AG04449 (cell line): ENCODE data around the gene CLMP.

Experiments used
- CTCF ChIA-PET: fragments of 350-600 bp; formaldehyde crosslinking; extraction: SDS; loops from one replicate; lab custom pipeline; 2021; ENCODE audit warnings: antibody characterized with exemption; lab: Yijun Ruan, JAX
- POLR2A ChIA-PET: fragments of 400-600, 350-600 bp; formaldehyde crosslinking; extraction: SDS; loops from one replicate; lab custom pipeline; 2020; ENCODE audit warnings: antibody characterized with exemption, inconsistent platforms; lab: Yijun Ruan, JAX
- DNase-seq: peaks from one replicate; pipeline ENCODE4 v3.0.0-alpha.2; 2010; ENCODE audit warnings: low read depth, low spot score
- H3K4me3 ChIP-seq: 2 replicates; pipeline ENCODE4 v1.5.1; 2011; ENCODE audit warnings: low read depth, mild to moderate bottlenecking, control low read depth, low read length
- TF ChIP-seq, protein P1 (sequence below): IDR thresholded peaks from one replicate; pipeline ENCODE4 v1.5.1; 2011; ENCODE audit warnings: mild to moderate bottlenecking, moderate library complexity, low read length, control low read depth, inconsistent platforms; ENCODE audit not compliant: insufficient read depth; ENCODE audit errors: missing control alignments

Gene CLMP

DNA sequence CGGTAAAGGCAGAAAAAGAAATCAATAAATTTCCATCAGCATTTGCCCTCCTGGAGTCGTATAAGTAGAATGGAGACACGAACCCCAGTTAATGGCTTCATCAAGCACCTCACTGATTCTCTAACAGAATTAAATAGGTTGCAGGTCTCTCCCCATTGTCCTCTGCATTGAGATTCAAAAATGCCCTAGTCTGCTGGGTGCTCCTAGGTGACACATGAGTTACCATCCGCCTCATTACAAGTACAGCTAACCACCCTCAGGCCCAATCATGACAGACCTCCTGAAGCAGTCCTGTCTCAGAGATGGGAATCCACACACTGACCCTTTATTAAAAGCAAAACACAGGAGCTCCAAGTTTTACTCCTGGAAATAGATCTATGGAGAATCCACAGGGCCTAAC is 164.5 kb downstream of the CLMP start:
- no peak overlapping the region for H3K4me3 ChIP-seq
- TF ChIP-seq, protein P1, sequence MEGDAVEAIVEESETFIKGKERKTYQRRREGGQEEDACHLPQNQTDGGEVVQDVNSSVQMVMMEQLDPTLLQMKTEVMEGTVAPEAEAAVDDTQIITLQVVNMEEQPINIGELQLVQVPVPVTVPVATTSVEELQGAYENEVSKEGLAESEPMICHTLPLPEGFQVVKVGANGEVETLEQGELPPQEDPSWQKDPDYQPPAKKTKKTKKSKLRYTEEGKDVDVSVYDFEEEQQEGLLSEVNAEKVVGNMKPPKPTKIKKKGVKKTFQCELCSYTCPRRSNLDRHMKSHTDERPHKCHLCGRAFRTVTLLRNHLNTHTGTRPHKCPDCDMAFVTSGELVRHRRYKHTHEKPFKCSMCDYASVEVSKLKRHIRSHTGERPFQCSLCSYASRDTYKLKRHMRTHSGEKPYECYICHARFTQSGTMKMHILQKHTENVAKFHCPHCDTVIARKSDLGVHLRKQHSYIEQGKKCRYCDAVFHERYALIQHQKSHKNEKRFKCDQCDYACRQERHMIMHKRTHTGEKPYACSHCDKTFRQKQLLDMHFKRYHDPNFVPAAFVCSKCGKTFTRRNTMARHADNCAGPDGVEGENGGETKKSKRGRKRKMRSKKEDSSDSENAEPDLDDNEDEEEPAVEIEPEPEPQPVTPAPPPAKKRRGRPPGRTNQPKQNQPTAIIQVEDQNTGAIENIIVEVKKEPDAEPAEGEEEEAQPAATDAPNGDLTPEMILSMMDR, result no peak
- DNase-seq, result no peak
- POLR2A ChIA-PET, result no interaction called here
- CTCF ChIA-PET, result interaction anchor here (0.9 to 21.9 kb wide), 6 partner anchors 10 to 402 kb away, joined by 3 to 758 read pairs (median 7); no protein-coding TSS in a partner anchor

DNA sequence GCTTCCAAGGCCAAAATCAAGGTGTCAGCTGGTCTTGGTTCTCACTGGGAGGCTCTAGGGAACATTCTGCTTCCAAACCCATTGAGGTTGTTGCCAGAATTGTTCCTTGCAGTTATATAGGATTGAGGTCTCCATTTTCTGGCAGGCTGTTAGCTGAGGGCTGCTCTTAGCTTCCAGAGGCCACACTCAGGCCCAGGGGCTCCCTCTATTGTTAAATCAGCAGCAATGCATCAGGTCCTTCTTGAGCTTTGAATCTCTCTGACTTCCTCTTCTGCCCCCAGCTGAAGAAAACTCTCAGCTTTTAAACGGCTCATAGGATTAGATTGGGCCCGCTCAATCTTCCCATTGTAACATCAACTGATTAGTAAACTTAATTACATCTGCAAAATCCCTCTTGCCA is 174.1 kb downstream of the CLMP start:
- TF ChIP-seq, protein P1, result peak; percentile 76
- CTCF ChIA-PET, result interaction anchor here (0.6 to 21.9 kb wide), 42 partner anchors 9 to 458 kb away, joined by 3 to 758 read pairs (median 4); no protein-coding TSS in a partner anchor
- DNase-seq, result no peak
- POLR2A ChIA-PET, result no interaction called here
- H3K4me3 ChIP-seq, result no peak overlapping the region
